ENCODE data around the gene SHROOM2. TPM values are rescaled to one million over a fixed set of nuclear protein-coding genes. Genes with fewer than 3 reads are reported as not detected.
"Not testable (repeated sequence)": the region's sequence is repeated elsewhere in the genome, so short reads cannot be mapped to it uniquely, and the experiment has no call there.

SHROOM2 gene
- polyA plus RNA-seq, 4 donors: 9.6 to 21.7 (median 17.3) TPM

- DNase-seq (ENCODE audit: low read depth in 4 of 4, low spot score in 3 of 4): no peak
Measured at GRCh38 chrX:9829308-9830267, 43.4 kb downstream of the SHROOM2 start.

- DNase-seq (ENCODE audit: low read depth in 4 of 4, low spot score in 3 of 4): no peak
Measured at GRCh38 chrX:9832811-9833210, 46.6 kb downstream of the SHROOM2 start.

- no peak for DNase-seq (ENCODE audit: low read depth in 4 of 4, low spot score in 3 of 4)
Measured at GRCh38 chrX:9835585-9836210, 49.5 kb downstream of the SHROOM2 start.

- DNase-seq (ENCODE audit: low read depth in 4 of 4, low spot score in 3 of 4): no peak
Measured at GRCh38 chrX:9842541-9842940, 56.3 kb downstream of the SHROOM2 start.

- no peak for DNase-seq (ENCODE audit: low read depth in 4 of 4, low spot score in 3 of 4)
Measured at GRCh38 chrX:9844936-9845577, 58.8 kb downstream of the SHROOM2 start.

- no peak for DNase-seq (ENCODE audit: low read depth in 4 of 4, low spot score in 3 of 4)
Measured at GRCh38 chrX:9845578-9845952, 59.3 kb downstream of the SHROOM2 start.

- DNase-seq (ENCODE audit: low read depth in 4 of 4, low spot score in 3 of 4): no peak
Measured at GRCh38 chrX:9846631-9847030, 60.4 kb downstream of the SHROOM2 start.

GRCh38 chrX:9847071-9847470 is 60.8 kb downstream of the SHROOM2 start:
- DNase-seq (ENCODE audit: low read depth in 4 of 4, low spot score in 3 of 4): no peak

GRCh38 chrX:9848718-9849479 is 62.7 kb downstream of the SHROOM2 start:
- no peak for DNase-seq (ENCODE audit: low read depth in 4 of 4, low spot score in 3 of 4)

GRCh38 chrX:9851890-9852289 is 65.7 kb downstream of the SHROOM2 start:
- DNase-seq (ENCODE audit: low read depth in 4 of 4, low spot score in 3 of 4): peak in 2 of 4 donors; percentile 34 to 55

GRCh38 chrX:9853307-9853706 is 67.1 kb downstream of the SHROOM2 start:
- no peak for DNase-seq (ENCODE audit: low read depth in 4 of 4, low spot score in 3 of 4)

GRCh38 chrX:9855561-9856283 is 69.5 kb downstream of the SHROOM2 start:
- no peak for DNase-seq (ENCODE audit: low read depth in 4 of 4, low spot score in 3 of 4)

- DNase-seq (ENCODE audit: low read depth in 4 of 4, low spot score in 3 of 4): no peak
Measured at GRCh38 chrX:9856588-9856987, 70.4 kb downstream of the SHROOM2 start.

- no peak for DNase-seq (ENCODE audit: low read depth in 4 of 4, low spot score in 3 of 4)
Measured at GRCh38 chrX:9857575-9858474, 71.6 kb downstream of the SHROOM2 start.

- not testable (repeated sequence) for DNase-seq (ENCODE audit: low read depth in 4 of 4, low spot score in 3 of 4)
Measured at GRCh38 chrX:9858684-9859083, 72.5 kb downstream of the SHROOM2 start.

- DNase-seq (ENCODE audit: low read depth in 4 of 4, low spot score in 3 of 4): no peak
Measured at GRCh38 chrX:9859711-9860555, 73.7 kb downstream of the SHROOM2 start.

GRCh38 chrX:9860826-9861225 is 74.6 kb downstream of the SHROOM2 start:
- no peak for DNase-seq (ENCODE audit: low read depth in 4 of 4, low spot score in 3 of 4)

- DNase-seq (ENCODE audit: low read depth in 4 of 4, low spot score in 3 of 4): no peak
Measured at GRCh38 chrX:9861711-9862110, 75.5 kb downstream of the SHROOM2 start.
